Astrocyte (in vitro differentiated cells and primary cell): ENCODE measurements around the gene CTBS.

Experiments used
- EZH2 ChIP-seq: IDR thresholded peaks from 2 replicates; pipeline ENCODE4 v1.6.1; 2012; ENCODE audit warnings: mild to moderate bottlenecking, low read length, inconsistent platforms; ENCODE audit not compliant: insufficient read depth
- TF ChIP-seq, protein P1 (sequence below): IDR thresholded peaks from 2 replicates; pipeline ENCODE4 v1.5.1; 2011; ENCODE audit warnings: low read depth, mild to moderate bottlenecking, inconsistent platforms, low read length, moderate library complexity; ENCODE audit not compliant: insufficient read depth

DNA sequence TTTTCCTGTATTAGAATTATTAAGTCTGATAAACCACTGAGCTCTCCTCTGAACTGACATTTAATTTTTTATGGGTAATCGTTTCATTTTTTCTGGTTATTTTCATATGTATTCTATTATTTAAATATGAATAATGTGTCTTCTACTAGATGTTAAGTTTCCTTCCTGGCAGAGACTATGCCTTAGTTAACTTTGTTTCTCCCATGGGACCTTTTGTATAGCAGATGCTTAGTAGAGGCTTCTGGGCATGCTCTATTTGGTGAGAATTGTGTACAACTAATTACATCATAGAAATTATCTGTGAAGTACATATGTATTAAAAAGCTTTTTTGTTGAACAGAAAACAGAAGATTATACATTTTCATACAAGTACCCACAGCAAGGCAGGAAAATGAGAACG is 23.4 kb downstream of the CTBS start:
- TF ChIP-seq, protein P1, sequence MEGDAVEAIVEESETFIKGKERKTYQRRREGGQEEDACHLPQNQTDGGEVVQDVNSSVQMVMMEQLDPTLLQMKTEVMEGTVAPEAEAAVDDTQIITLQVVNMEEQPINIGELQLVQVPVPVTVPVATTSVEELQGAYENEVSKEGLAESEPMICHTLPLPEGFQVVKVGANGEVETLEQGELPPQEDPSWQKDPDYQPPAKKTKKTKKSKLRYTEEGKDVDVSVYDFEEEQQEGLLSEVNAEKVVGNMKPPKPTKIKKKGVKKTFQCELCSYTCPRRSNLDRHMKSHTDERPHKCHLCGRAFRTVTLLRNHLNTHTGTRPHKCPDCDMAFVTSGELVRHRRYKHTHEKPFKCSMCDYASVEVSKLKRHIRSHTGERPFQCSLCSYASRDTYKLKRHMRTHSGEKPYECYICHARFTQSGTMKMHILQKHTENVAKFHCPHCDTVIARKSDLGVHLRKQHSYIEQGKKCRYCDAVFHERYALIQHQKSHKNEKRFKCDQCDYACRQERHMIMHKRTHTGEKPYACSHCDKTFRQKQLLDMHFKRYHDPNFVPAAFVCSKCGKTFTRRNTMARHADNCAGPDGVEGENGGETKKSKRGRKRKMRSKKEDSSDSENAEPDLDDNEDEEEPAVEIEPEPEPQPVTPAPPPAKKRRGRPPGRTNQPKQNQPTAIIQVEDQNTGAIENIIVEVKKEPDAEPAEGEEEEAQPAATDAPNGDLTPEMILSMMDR = no peak
- TF ChIP-seq EZH2 = no peak
